GM19395 (cell line): Measurements from ENCODE around the gene FASTKD3.
A peak's percentile ranks its signal among the peaks of the same experiment; 100 is the strongest.

Experiments used
- ATAC-seq: cut with Tn5 transposase; IDR thresholded peaks from one replicate; pipeline ENCODE4 v1.9.1; 2021; ENCODE audit warnings: mild to moderate bottlenecking, moderate library complexity; ENCODE audit not compliant: unreplicated experiment

FASTKD3 gene

DNA sequence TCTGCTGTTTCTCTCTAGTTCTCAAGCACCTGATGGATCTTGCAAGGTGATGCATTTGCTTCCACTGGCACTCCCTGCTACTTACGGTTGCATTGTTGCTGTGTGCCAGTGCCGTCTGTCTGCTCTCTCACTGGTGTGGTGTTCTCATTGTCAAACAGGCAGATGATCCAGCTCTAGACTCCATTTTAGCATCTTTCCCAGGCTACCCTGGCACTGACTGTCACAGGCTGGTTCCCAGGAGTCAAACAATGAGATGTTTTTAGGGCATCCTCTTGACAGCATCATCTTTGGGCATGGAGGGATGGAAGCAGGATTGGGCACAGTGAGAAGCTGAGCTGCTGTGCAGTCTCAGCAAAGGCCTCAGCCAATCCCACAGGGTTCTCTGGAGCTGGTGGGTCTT lies 13.0 kb upstream of the FASTKD3 start:
- no peak for ATAC-seq

DNA sequence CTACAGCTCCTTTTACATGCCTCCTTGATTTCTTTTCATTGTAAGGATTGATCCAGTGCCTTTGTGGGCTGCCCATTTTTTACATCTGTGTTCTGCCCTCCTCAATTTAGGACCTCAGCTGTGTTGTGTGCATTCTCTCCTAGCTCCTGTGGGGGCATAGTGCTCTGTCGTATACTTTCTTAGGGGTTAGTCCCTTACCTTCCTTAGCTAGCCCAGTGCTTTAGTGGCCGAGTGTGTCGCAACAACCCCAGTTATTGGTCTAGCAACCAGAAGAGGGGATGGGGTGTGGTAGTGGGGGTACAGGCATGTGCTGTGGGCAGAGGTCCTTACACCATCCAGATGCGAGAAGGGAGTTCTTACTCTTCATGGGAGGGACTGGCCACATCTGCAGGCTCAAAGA lies 12.3 kb upstream of the FASTKD3 start:
- ATAC-seq = no peak

GRCh38 chr5:7878381-7878873 lies 9.6 kb upstream of the FASTKD3 start:
- peak; percentile 97 for ATAC-seq

- ATAC-seq = no peak
These were observed 9.0 kb upstream of the FASTKD3 start for GRCh38 chr5:7877851-7878250.

DNA sequence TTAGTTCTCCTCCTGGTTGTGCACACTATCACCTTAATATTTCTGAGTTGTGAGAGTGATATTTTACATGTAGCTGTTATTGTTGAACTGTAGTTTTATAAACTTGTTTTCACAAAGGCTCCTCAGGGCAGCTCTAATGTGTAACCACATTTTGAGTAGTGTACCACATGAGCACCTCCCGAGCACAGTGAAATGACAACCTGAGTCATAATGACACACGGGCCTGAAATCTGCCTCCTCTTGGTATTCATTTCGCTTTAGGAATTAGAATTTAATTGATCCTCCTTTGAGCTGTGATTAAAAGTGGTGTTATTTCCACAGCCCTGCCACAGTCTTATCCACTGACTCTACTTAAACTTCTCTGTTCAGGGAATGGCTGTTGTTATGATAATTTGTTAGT lies 8.0 kb upstream of the FASTKD3 start:
- ATAC-seq = peak; percentile 49

GRCh38 chr5:7875151-7875550 lies 6.3 kb upstream of the FASTKD3 start:
- ATAC-seq = no peak

GRCh38 chr5:7874639-7875038 lies 5.8 kb upstream of the FASTKD3 start:
- no peak for ATAC-seq

GRCh38 chr5:7873216-7873615 lies 4.4 kb upstream of the FASTKD3 start:
- ATAC-seq = no peak

DNA sequence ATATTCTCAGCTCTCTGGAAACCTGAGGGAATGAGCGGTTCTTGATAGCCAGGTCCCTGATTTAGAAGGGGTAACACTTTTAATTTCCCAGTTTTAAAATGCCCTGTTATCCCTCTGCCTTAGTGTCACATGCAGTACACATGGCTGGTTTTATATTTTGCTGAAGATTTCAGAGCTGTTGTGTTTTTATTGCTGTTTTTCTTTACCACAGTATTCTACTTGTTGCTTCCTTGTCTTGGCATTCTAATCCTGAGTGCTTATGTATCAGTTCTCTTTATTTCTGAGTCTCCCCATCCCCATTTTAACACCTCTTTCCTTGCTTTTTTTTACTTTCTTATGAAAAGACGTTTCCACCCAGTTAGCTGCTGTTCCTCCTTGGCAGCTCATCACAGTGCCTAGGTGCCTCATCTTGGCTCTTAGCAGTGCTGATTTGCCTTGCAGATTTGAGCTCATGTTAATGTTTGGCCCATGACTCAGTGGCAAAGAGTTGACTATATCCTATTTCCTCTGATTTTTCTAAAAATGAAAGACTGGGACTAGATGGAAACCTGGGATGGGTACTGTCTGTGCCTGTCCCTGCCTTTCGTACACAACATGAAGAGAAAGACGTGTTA lies 3.8 kb upstream of the FASTKD3 start:
- ATAC-seq = no peak

- ATAC-seq = peak; percentile 35
These were observed 2.8 kb upstream of the FASTKD3 start for GRCh38 chr5:7871653-7872052.

DNA sequence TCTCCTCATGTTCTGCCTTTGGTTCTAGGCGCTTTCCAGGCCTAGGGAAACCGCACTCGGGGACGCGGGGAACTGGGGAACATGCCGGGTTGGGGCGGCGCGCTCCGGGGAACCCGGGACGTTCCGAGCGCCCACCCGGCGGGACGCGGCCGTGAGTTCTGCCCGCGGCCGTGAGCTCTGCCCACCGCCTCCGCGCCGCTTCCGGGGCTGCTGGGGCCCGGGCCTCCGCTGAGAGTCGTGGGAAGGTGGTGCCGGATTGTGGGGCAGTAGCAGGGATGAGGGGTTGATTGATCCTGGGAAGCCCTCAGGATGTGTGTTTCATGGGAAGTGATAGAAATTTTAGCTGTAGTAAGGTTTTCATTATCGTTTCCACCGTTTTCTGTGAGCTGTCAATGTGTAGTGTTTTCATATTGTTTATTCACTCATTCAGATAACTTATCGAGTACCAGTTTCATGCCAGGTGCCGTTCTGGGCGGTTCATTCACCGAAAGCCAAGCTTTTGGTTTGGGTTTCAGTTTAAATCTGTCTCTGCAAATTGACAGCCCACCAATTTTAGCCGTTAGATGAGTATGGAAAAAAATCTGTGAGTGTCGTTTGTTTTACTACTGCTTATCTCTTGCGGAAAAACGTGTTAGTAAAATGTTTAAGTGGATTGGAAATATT lies 774 bp upstream of the FASTKD3 start:
- peak; percentile 34 for ATAC-seq

- peak; percentile 1 for ATAC-seq
These were observed 431 bp downstream of the FASTKD3 start for GRCh38 chr5:7868427-7868772.

DNA sequence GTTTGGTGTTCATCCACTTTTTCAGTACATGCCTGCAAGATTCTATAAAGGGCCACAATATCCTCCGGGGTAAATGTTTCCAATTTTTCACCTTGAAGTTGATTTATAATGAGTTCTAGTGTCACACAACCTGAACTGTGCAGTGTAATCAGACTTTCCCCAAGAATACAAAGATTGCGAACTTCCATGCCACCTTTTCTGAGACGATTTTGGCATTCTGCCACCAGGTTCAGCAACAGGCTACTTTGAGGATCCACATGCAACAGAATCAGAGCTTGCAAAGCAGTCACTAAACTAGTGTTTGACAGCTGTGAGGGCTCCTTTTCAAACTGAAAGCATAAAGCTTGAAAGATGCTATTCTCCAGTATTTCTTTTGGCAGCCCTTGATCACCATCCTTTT lies 1.6 kb downstream of the FASTKD3 start:
- ATAC-seq = no peak

GRCh38 chr5:7866196-7866595 lies 2.6 kb downstream of the FASTKD3 start:
- ATAC-seq = no peak

GRCh38 chr5:7857926-7858632 lies 10.8 kb downstream of the FASTKD3 start:
- peak; percentile 45 for ATAC-seq

GRCh38 chr5:7857361-7857760 lies 11.5 kb downstream of the FASTKD3 start:
- no peak for ATAC-seq

DNA sequence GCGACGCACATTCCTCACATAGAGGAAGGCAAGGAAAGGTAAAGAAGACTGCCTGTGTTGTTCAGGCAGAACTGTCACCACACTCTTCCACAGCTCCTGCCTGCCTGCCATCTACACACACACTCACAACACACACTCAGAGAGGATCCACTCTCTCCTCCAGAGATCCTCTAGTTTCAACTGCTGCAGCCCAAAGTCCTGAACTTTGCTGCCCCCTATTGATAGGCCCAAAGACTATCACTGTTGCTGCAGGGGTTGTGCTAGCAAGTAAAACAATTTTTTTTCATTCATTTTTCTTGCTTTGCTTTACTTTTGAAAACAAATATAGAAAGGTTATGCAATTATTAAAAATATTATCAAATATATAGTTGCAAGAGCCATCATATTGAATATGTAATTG lies 12.0 kb downstream of the FASTKD3 start:
- no peak for ATAC-seq

DNA sequence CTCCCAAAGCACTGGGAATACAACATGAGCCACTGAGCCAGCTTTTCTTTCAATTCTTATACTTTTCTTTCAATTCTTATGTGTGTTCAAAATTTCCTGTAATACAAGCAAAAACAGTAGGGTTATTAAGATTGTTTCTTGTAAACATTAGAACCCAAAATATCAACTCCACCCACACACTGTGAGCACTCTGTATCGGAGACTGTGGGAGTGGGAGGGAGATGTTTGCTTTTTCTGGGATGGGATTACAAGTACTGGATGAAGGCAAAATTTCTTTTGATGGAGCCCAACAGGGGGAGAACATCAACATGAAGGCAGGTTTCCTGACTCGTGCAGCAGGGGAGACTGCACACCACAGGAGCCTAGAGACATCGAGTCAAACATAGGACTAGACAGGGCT lies 13.2 kb downstream of the FASTKD3 start:
- no peak for ATAC-seq

DNA sequence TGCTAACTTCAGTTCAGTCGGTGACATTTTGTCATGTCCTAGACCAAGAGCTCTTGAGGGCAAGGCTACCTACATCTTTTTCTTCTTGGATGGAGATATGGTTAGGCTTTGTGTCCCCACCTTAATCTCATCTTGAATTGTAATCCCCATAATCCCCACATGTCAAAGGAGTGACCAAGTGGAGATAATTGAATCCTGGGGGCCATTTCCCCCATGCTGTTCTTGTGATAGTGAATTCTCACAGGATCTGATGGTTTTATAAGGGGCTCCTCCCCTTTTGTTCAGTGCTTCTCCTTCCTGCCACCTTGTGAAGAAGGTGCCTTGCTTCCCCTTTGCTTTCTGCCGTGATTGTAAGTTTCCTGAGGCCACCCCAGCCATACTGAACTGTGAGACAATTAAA lies 15.8 kb downstream of the FASTKD3 start:
- ATAC-seq = no peak

DNA sequence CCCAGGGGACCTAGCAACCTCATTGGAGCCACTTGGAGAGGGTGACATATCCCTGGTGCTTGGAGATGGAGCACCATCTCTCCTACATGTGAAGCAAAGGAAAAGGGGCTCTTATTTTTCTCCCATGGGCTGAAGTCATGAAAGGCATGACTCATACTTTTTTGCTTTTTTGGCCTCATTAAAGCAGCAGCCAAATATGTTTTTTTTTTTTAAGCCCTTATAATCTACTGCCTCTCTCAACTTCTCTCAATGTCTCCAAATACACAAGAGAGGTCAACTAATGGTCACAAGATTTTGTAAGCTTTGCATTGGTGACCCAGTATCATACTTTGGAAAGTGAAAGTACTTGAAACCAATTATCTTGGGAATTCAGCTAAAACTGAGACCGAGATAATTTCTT lies 16.3 kb downstream of the FASTKD3 start:
- no peak for ATAC-seq

- no peak for ATAC-seq
These were observed 17.1 kb downstream of the FASTKD3 start for GRCh38 chr5:7851617-7852289.

GRCh38 chr5:7851240-7851592 lies 17.6 kb downstream of the FASTKD3 start:
- no peak for ATAC-seq
